SK-N-MC (cell line): Measurements from ENCODE around the gene FIBCD1.

Source experiments
- EZH2 ChIP-seq: fragments of 200-600 bp; sonication (generic); IDR thresholded peaks from one replicate; pipeline ENCODE4 v1.6.1; 2017; ENCODE audit warnings: antibody characterized with exemption
- FOXP2 ChIP-seq: optimal IDR thresholded peaks from 2 replicates; pipeline ENCODE3; 2011; ENCODE audit warnings: mild to moderate bottlenecking, moderate library complexity; ENCODE audit not compliant: insufficient read depth; ENCODE audit errors: extremely low read length, control extremely low read depth
- POLR2AphosphoS5 ChIP-seq: IDR thresholded peaks from 2 replicates; pipeline ENCODE4 v1.6.1; 2012; ENCODE audit warnings: mild to moderate bottlenecking, low read depth, low read length, borderline replicate concordance

GRCh38 chr9:130857864-130858738 is 80.9 kb downstream of the FIBCD1 start:
- TF ChIP-seq POLR2AphosphoS5 = no peak
- TF ChIP-seq EZH2 = no peak
- TF ChIP-seq FOXP2 = no peak
